ENCODE data around the gene P2RX1.

DNA sequence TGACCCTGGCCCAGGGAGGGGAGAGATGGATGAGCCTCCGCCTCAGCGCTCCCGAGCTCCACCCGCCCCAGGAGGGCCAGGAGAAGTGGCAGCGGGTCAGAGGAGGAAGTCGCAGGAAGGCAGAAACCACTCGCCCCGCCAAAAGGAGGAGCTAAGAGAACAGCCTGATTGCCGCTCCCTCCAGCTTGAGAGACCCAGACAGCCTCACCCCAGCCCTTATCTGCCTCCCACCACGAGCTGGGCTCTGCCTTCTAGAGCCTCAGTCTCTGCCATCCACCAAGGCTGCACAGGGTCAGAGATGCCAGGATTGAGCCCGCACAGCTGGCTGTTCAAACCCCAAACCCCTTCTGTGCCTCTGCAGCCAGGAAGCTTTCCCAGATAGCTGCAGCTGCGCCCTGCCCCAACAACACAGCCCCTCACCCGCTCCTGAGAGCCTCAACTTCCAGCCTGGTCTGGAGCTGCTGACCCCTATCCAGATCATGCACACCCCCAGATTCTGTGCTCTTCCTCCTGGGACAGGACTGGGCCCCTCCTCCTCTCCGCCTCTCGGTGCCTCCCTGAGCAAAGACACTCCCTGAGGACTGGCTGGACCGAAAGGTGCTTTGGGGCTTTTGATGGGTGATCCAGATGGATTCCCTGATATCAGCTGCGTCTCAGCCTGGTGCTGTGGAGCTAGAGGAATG, 49.0 kb upstream of the P2RX1 start:
- TF ChIP-seq SMC3 (IDR thresholded peaks at IDR 0.05; ENCODE audit: low read depth, low read length) (no peak), RCOR1 (IDR thresholded peaks at IDR 0.05; ENCODE audit: insufficient replicate concordance, low read length) (no peak), POLR2A (IDR thresholded peaks at IDR 0.05; ENCODE audit: low read depth, low read length) (no peak), CEBPB (IDR thresholded peaks at IDR 0.05; ENCODE audit: low read depth, low read length) (no peak), RFX5 (IDR thresholded peaks at IDR 0.05; ENCODE audit: low read depth, low read length) (no peak), NFE2L2 (IDR thresholded peaks at IDR 0.05; ENCODE audit: low read depth, low read length) (no peak), BHLHE40 (IDR thresholded peaks at IDR 0.05; ENCODE audit: low read depth, low read length) (no peak), MAFK (IDR thresholded peaks at IDR 0.05; ENCODE audit: low read depth, low read length) (no peak), FOS (IDR thresholded peaks at IDR 0.05; ENCODE audit: low read depth, low read length) (no peak), RAD21 (IDR thresholded peaks at IDR 0.05; ENCODE audit: low read length) (no peak)
- TF ChIP-seq, protein P1, sequence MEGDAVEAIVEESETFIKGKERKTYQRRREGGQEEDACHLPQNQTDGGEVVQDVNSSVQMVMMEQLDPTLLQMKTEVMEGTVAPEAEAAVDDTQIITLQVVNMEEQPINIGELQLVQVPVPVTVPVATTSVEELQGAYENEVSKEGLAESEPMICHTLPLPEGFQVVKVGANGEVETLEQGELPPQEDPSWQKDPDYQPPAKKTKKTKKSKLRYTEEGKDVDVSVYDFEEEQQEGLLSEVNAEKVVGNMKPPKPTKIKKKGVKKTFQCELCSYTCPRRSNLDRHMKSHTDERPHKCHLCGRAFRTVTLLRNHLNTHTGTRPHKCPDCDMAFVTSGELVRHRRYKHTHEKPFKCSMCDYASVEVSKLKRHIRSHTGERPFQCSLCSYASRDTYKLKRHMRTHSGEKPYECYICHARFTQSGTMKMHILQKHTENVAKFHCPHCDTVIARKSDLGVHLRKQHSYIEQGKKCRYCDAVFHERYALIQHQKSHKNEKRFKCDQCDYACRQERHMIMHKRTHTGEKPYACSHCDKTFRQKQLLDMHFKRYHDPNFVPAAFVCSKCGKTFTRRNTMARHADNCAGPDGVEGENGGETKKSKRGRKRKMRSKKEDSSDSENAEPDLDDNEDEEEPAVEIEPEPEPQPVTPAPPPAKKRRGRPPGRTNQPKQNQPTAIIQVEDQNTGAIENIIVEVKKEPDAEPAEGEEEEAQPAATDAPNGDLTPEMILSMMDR (conservative IDR thresholded peaks at IDR 0.05; ENCODE audit: low read depth, low read length) = no peak
- TF ChIP-seq, protein P2, sequence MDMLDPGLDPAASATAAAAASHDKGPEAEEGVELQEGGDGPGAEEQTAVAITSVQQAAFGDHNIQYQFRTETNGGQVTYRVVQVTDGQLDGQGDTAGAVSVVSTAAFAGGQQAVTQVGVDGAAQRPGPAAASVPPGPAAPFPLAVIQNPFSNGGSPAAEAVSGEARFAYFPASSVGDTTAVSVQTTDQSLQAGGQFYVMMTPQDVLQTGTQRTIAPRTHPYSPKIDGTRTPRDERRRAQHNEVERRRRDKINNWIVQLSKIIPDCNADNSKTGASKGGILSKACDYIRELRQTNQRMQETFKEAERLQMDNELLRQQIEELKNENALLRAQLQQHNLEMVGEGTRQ (IDR thresholded peaks at IDR 0.05; ENCODE audit: low read depth, low read length) = no peak
